Retinal pigment epithelial cell (primary cell): ENCODE measurements around the gene ISOC1.

Source experiments
- DNase-seq: peaks from one replicate; pipeline ENCODE4 v3.0.0-alpha.2; 2010; ENCODE audit warnings: low read depth
- H3K4me3 ChIP-seq: 2 replicates; pipeline ENCODE4 v1.5.1; 2011; ENCODE audit warnings: mild to moderate bottlenecking, low read length, control low read depth, moderate library complexity
- TF ChIP-seq, protein P1 (sequence below): conservative IDR thresholded peaks from 2 replicates; pipeline ENCODE4 v1.5.1; 2011; ENCODE audit warnings: low read depth, low read length, control low read depth, inconsistent platforms

Gene ISOC1

GRCh38 chr5:129074903-129075302, 19.6 kb upstream of the ISOC1 start:
- TF ChIP-seq, protein P1, sequence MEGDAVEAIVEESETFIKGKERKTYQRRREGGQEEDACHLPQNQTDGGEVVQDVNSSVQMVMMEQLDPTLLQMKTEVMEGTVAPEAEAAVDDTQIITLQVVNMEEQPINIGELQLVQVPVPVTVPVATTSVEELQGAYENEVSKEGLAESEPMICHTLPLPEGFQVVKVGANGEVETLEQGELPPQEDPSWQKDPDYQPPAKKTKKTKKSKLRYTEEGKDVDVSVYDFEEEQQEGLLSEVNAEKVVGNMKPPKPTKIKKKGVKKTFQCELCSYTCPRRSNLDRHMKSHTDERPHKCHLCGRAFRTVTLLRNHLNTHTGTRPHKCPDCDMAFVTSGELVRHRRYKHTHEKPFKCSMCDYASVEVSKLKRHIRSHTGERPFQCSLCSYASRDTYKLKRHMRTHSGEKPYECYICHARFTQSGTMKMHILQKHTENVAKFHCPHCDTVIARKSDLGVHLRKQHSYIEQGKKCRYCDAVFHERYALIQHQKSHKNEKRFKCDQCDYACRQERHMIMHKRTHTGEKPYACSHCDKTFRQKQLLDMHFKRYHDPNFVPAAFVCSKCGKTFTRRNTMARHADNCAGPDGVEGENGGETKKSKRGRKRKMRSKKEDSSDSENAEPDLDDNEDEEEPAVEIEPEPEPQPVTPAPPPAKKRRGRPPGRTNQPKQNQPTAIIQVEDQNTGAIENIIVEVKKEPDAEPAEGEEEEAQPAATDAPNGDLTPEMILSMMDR, result no peak
- no peak for DNase-seq
- no peak overlapping the region for H3K4me3 ChIP-seq

DNA sequence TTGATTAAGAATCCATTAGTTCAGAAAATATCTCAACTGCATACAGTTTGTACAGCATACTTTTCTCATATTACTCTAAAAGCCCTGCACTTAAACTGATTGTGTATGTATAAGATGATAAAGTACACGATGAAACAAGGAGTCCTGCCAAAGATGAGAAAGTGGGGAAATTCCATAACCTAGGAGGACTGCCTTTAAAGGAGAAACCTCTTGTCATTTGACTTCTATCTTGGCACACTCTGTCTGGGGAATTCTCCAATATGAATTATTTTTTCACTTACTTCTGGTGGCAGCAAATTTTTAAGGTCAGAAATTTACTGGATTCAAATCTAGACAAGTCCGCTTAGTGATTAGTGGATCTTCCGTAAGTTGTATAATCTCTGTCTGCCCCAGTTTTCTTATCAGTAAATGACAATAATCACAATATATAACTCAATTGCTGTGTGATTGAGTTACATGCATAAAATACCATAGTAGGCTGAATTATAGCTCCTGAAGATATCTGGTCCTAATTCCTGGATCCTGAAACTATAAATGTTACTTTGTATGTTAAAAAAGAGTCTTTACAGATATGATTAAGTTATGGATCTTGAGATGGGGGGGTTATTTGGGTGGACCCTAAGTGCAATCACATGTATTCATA, 17.0 kb upstream of the ISOC1 start:
- no peak overlapping the region for H3K4me3 ChIP-seq
- TF ChIP-seq, protein P1, result no peak
- DNase-seq, result no peak

GRCh38 chr5:129078247-129078646, 16.3 kb upstream of the ISOC1 start:
- no peak for DNase-seq
- TF ChIP-seq, protein P1, result no peak
- no peak overlapping the region for H3K4me3 ChIP-seq

GRCh38 chr5:129078660-129079059, 15.9 kb upstream of the ISOC1 start:
- no peak for DNase-seq
- H3K4me3 ChIP-seq, result no peak overlapping the region
- TF ChIP-seq, protein P1, result no peak

GRCh38 chr5:129079496-129079895, 15.1 kb upstream of the ISOC1 start:
- TF ChIP-seq, protein P1, result no peak
- DNase-seq, result no peak
- no peak overlapping the region for H3K4me3 ChIP-seq

- DNase-seq, result no peak
- no peak overlapping the region for H3K4me3 ChIP-seq
- TF ChIP-seq, protein P1, result no peak
These were observed 13.8 kb upstream of the ISOC1 start for GRCh38 chr5:129080766-129081165.
